GM21717 (cell line): ENCODE data around the gene KLHL29.

Experiments
- ATAC-seq: cut with Tn5 transposase; IDR thresholded peaks from one replicate; pipeline ENCODE4 v1.9.1; 2021; ENCODE audit warnings: mild to moderate bottlenecking, moderate library complexity; ENCODE audit not compliant: unreplicated experiment

The KLHL29 gene

GRCh38 chr2:23420091-23420839, 35.3 kb downstream of the KLHL29 start:
- ATAC-seq, result no peak

- ATAC-seq, result no peak
Measured at GRCh38 chr2:23420840-23421476, 36.0 kb downstream of the KLHL29 start.

GRCh38 chr2:23422089-23423061, 37.4 kb downstream of the KLHL29 start:
- no peak for ATAC-seq

GRCh38 chr2:23423062-23423872, 38.3 kb downstream of the KLHL29 start:
- no peak for ATAC-seq

- ATAC-seq, result no peak
Measured at GRCh38 chr2:23423873-23424680, 39.1 kb downstream of the KLHL29 start.

- no peak for ATAC-seq
Measured at GRCh38 chr2:23425338-23425871, 40.4 kb downstream of the KLHL29 start.

GRCh38 chr2:23425885-23426262, 40.9 kb downstream of the KLHL29 start:
- no peak for ATAC-seq

GRCh38 chr2:23426263-23426905, 41.4 kb downstream of the KLHL29 start:
- ATAC-seq, result no peak

GRCh38 chr2:23427350-23427749, 42.4 kb downstream of the KLHL29 start:
- no peak for ATAC-seq

GRCh38 chr2:23427976-23428375, 43.0 kb downstream of the KLHL29 start:
- ATAC-seq, result no peak

- ATAC-seq, result no peak
Measured at GRCh38 chr2:23429036-23429435, 44.1 kb downstream of the KLHL29 start.

GRCh38 chr2:23430263-23430662, 45.3 kb downstream of the KLHL29 start:
- ATAC-seq, result no peak

GRCh38 chr2:23432531-23432930, 47.6 kb downstream of the KLHL29 start:
- ATAC-seq, result no peak

- no peak for ATAC-seq
Measured at GRCh38 chr2:23433282-23433681, 48.3 kb downstream of the KLHL29 start.

- ATAC-seq, result no peak
Measured at GRCh38 chr2:23434721-23435121, 49.7 kb downstream of the KLHL29 start.

- ATAC-seq, result no peak
Measured at GRCh38 chr2:23435250-23436035, 50.5 kb downstream of the KLHL29 start.

- no peak for ATAC-seq
Measured at GRCh38 chr2:23436346-23437098, 51.5 kb downstream of the KLHL29 start.

- ATAC-seq, result no peak
Measured at GRCh38 chr2:23441414-23441813, 56.4 kb downstream of the KLHL29 start.
